Activated CD4-positive, CD25-positive, alpha-beta regulatory T cell treated with anti-CD3 and anti-CD28 coated beads, Interleukin-2, amount 50 U/mL, for 16 hours (primary cell): ENCODE measurements around the gene PRL.

Experiments used
- DNase-seq: peaks from one replicate; pipeline ENCODE4 v3.0.0-alpha.2; 2020; ENCODE audit warnings: low read depth, low spot score

Gene PRL

GRCh38 chr6:22295145-22295544, 1.7 kb downstream of the PRL start:
- no peak for DNase-seq

- DNase-seq, result no peak
These were observed 2.5 kb downstream of the PRL start for GRCh38 chr6:22294301-22294700.

- DNase-seq, result no peak
These were observed 6.8 kb downstream of the PRL start for GRCh38 chr6:22290045-22290444.

- no peak for DNase-seq
These were observed 8.1 kb downstream of the PRL start for GRCh38 chr6:22288721-22289120.

GRCh38 chr6:22284666-22285065, 12.2 kb downstream of the PRL start:
- no peak for DNase-seq

- no peak for DNase-seq
These were observed 15.3 kb downstream of the PRL start for GRCh38 chr6:22281341-22282085.

- no peak for DNase-seq
These were observed 17.4 kb downstream of the PRL start for GRCh38 chr6:22279427-22279826.

GRCh38 chr6:22271081-22271480, 25.8 kb downstream of the PRL start:
- DNase-seq, result no peak

- no peak for DNase-seq
These were observed 33.1 kb downstream of the PRL start for GRCh38 chr6:22263748-22264147.

GRCh38 chr6:22254886-22255285, 42.0 kb downstream of the PRL start:
- DNase-seq, result no peak

GRCh38 chr6:22253955-22254655, 42.7 kb downstream of the PRL start:
- no peak for DNase-seq

- no peak for DNase-seq
These were observed 45.5 kb downstream of the PRL start for GRCh38 chr6:22251348-22251747.

- no peak for DNase-seq
These were observed 46.4 kb downstream of the PRL start for GRCh38 chr6:22250486-22250885.

GRCh38 chr6:22249711-22250350, 47.0 kb downstream of the PRL start:
- no peak for DNase-seq

- no peak for DNase-seq
These were observed 48.1 kb downstream of the PRL start for GRCh38 chr6:22248513-22249308.

GRCh38 chr6:22247916-22248482, 48.8 kb downstream of the PRL start:
- no peak for DNase-seq

GRCh38 chr6:22240025-22240424, 56.8 kb downstream of the PRL start:
- no peak for DNase-seq

- DNase-seq, result no peak
These were observed 57.4 kb downstream of the PRL start for GRCh38 chr6:22239261-22239921.

- no peak for DNase-seq
These were observed 58.0 kb downstream of the PRL start for GRCh38 chr6:22238861-22239260.

- DNase-seq, result no peak
These were observed 59.3 kb downstream of the PRL start for GRCh38 chr6:22237526-22237925.
